ENCODE data around the gene CAND1.
A peak's percentile ranks its signal among the peaks of the same experiment; 100 is the strongest.

Gene CAND1

GRCh38 chr12:67268896-67269632 is at the start of gene CAND1:
TSS of gene CAND1 (plus strand) at chr12:67269358. CDS start at chr12:67269718, 360 bp downstream.
- DNase-seq (ENCODE audit: low read depth in 2 of 2): peak; percentile 92 to 94

GRCh38 chr12:67220065-67220464 is 49.1 kb upstream of the CAND1 start:
- no peak for DNase-seq (ENCODE audit: low read depth in 2 of 2)

GRCh38 chr12:67222302-67222701 is 46.9 kb upstream of the CAND1 start:
- DNase-seq (ENCODE audit: low read depth in 2 of 2): no peak

GRCh38 chr12:67223225-67223624 is 45.9 kb upstream of the CAND1 start:
- DNase-seq (ENCODE audit: low read depth in 2 of 2): no peak

GRCh38 chr12:67237231-67237630 is 31.9 kb upstream of the CAND1 start:
- no peak for DNase-seq (ENCODE audit: low read depth in 2 of 2)

- DNase-seq (ENCODE audit: low read depth in 2 of 2): no peak
Measured at GRCh38 chr12:67239061-67239460, 30.1 kb upstream of the CAND1 start.

GRCh38 chr12:67241482-67241881 is 27.7 kb upstream of the CAND1 start:
- DNase-seq (ENCODE audit: low read depth in 2 of 2): no peak

- DNase-seq (ENCODE audit: low read depth in 2 of 2): no peak
Measured at GRCh38 chr12:67243260-67243659, 25.9 kb upstream of the CAND1 start.

GRCh38 chr12:67245571-67245970 is 23.6 kb upstream of the CAND1 start:
- no peak for DNase-seq (ENCODE audit: low read depth in 2 of 2)

GRCh38 chr12:67251012-67251411 is 18.1 kb upstream of the CAND1 start:
- no peak for DNase-seq (ENCODE audit: low read depth in 2 of 2)

- no peak for DNase-seq (ENCODE audit: low read depth in 2 of 2)
Measured at GRCh38 chr12:67254372-67255026, 14.7 kb upstream of the CAND1 start.

GRCh38 chr12:67256649-67257048 is 12.5 kb upstream of the CAND1 start:
- DNase-seq (ENCODE audit: low read depth in 2 of 2): no peak

GRCh38 chr12:67263471-67263870 is 5.7 kb upstream of the CAND1 start:
- DNase-seq (ENCODE audit: low read depth in 2 of 2): no peak

- DNase-seq (ENCODE audit: low read depth in 2 of 2): peak; percentile 51 to 67
Measured at GRCh38 chr12:67268335-67268895, 743 bp upstream of the CAND1 start.

- DNase-seq (ENCODE audit: low read depth in 2 of 2): peak; percentile 4 to 29
Measured at GRCh38 chr12:67269633-67270573, 745 bp downstream of the CAND1 start.

- DNase-seq (ENCODE audit: low read depth in 2 of 2): no peak
Measured at GRCh38 chr12:67270622-67271021, 1.5 kb downstream of the CAND1 start.

- DNase-seq (ENCODE audit: low read depth in 2 of 2): no peak
Measured at GRCh38 chr12:67271976-67272375, 2.8 kb downstream of the CAND1 start.

GRCh38 chr12:67274186-67274585 is 5.0 kb downstream of the CAND1 start:
- no peak for DNase-seq (ENCODE audit: low read depth in 2 of 2)

- DNase-seq (ENCODE audit: low read depth in 2 of 2): no peak
Measured at GRCh38 chr12:67275380-67275913, 6.3 kb downstream of the CAND1 start.

- no peak for DNase-seq (ENCODE audit: low read depth in 2 of 2)
Measured at GRCh38 chr12:67276421-67276820, 7.3 kb downstream of the CAND1 start.

GRCh38 chr12:67279637-67280036 is 10.5 kb downstream of the CAND1 start:
- no peak for DNase-seq (ENCODE audit: low read depth in 2 of 2)

- DNase-seq (ENCODE audit: low read depth in 2 of 2): no peak
Measured at GRCh38 chr12:67280088-67280487, 10.9 kb downstream of the CAND1 start.

Measured in stimulated activated CD4-positive, alpha-beta T cell treated with anti-CD3 and anti-CD28 coated beads, Interleukin-1b, Interleukin-23, amount 100 ng/mL, for 1 hour (primary cell).